Esophagus squamous epithelium (tissue), 5 donors: ENCODE results near the gene C1orf210. TPM values are rescaled to one million over a fixed set of nuclear protein-coding genes. Genes with fewer than 3 reads are reported as not detected.

Source experiments
- DNase-seq: peaks from one replicate; lab custom pipeline; 2025; lab: John Stamatoyannopoulos, UW
- H3K27ac ChIP-seq, 4 donors: fragments of 200-600 bp; sonication (generic); one replicate each; pipeline ENCODE4 v1.5.1; 2016 to 2019; ENCODE audit warnings: mild to moderate bottlenecking in 1 of 4
- H3K27me3 ChIP-seq, 4 donors: fragments of 200-600 bp; sonication (generic); 1 replicate in 3 of 4; 2 replicates in 1 of 4; pipeline versions ENCODE4 v1.5.1 to v1.6.0; 2017 to 2021; ENCODE audit warnings: antibody characterized with exemption in 1 of 4
- H3K36me3 ChIP-seq, 3 donors: fragments of 200-600 bp; sonication (generic); one replicate each; pipeline ENCODE4 v1.5.1; 2016 to 2019
- H3K4me1 ChIP-seq, 3 donors: fragments of 200-600 bp; sonication (generic); one replicate each; pipeline ENCODE4 v1.5.1; 2017 to 2019
- H3K4me3 ChIP-seq, 4 donors: fragments of 200-600 bp; sonication (generic); 1 replicate in 3 of 4; 2 replicates in 1 of 4; pipeline ENCODE4 v1.5.1; 2016 to 2019; ENCODE audit warnings: mild to moderate bottlenecking in 2 of 4, moderate library complexity in 1 of 4
- H3K9me3 ChIP-seq, 3 donors: fragments of 200-600 bp; sonication (generic); one replicate each; pipeline ENCODE4 v1.5.1; 2016 to 2019
- CTCF ChIP-seq, 6 experiments: fragments of 450-650 bp in 4 of 6; fragments of 200-600 bp in 2 of 6; sonication (generic) in 2 of 6; IDR thresholded peaks; one replicate each; pipeline ENCODE4 v1.5.1; 2016 to 2019; ENCODE audit warnings: antibody characterized with exemption in 6 of 6, mild to moderate bottlenecking in 4 of 6, moderate library complexity in 4 of 6
- POLR2A ChIP-seq, 4 donors: fragments of 450-650 bp; IDR thresholded peaks; one replicate each; pipeline ENCODE4 v1.6.1; 2017; ENCODE audit warnings: antibody characterized with exemption in 4 of 4, mild to moderate bottlenecking in 4 of 4, moderate library complexity in 3 of 4
- WGBS, 2 donors: methylation state at CpG; one replicate each; pipeline ENCODE4 v1.1.5; 2018; 5-methylcytosine and 5-hydroxymethylcytosine counted together
- intact Hi-C: fragments of 100-400 bp; cut with DNase I; formaldehyde crosslinking; loops from one replicate; pipeline ENCODE4 v1.15.0; 2022
- total RNA-seq, 4 donors: library from RNA; depleted of rRNA; stranded (reverse); fragments of >200 nt; gene quantifications; one replicate each; pipeline ENCODE4 v1.1.0, GENCODE V29; 2016
- donor health status: DM: yes; HTN: yes; CAD: no.

C1orf210 gene
- total RNA-seq, 4 donors from 2014 or later: 7.9 to 16.2 (median 11.4) TPM

GRCh38 chr1:43284546-43285110 lies 753 bp downstream of the C1orf210 start:
- WGBS, 2 donors: 62 to 64% methylated on average over 9 to 11 of the region's 12 CpGs
- peak overlapping the region; percentile 11 to 82 (median 72) for H3K27ac ChIP-seq
- H3K4me1 ChIP-seq: peaks cover 0 to 21% (median 3%) of the 10 kb centered on the region in 3 donors
- H3K4me3 ChIP-seq: peak overlapping the region; percentile 28 to 63 (median 49)
- no peak for TF ChIP-seq CTCF (IDR thresholded peaks at IDR 0.05)
- TF ChIP-seq POLR2A (IDR thresholded peaks at IDR 0.05): no peak
- no peaks in the 10 kb centered on the region for H3K9me3 ChIP-seq
- H3K36me3 ChIP-seq: peaks cover 0 to 13% (median 0%) of the 10 kb centered on the region in 3 donors
- no peaks in the 10 kb centered on the region for H3K27me3 ChIP-seq
- no peak for DNase-seq
- intact Hi-C loops: no loop called here

DNA sequence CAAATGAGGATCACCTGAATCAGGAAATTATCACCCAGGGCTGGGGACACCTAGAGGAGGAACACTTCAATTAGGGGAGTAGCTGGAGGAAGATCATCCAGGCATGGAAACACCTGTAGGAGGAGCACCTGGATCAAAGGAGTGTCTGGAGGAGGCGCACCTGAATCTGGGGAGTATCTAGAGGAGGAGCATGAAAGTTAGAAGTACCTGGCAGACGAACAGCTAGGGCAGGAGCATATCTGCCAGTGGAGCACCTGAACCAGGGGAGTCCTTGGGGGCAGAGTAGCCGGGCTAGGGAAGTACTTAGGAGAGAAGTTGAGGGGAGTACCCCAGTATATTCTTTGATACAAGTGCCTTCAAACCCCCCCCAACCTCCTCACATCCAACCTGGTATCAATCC lies 1.3 kb downstream of the C1orf210 start:
- no peaks in the 10 kb centered on the region for H3K9me3 ChIP-seq
- DNase-seq: no peak
- TF ChIP-seq POLR2A (IDR thresholded peaks at IDR 0.05) (no peak), CTCF (IDR thresholded peaks at IDR 0.05) (peak in 1 of 6 experiments; percentile 27)
- H3K27me3 ChIP-seq: no peaks in the 10 kb centered on the region
- H3K4me3 ChIP-seq: no peak overlapping the region
- peaks cover 0 to 19% (median 0%) of the 10 kb centered on the region in 3 donors for H3K36me3 ChIP-seq
- WGBS, 2 donors: 70 to 88% methylated on average over 3 of the region's 3 CpGs
- H3K4me1 ChIP-seq: peaks cover 0 to 21% (median 3%) of the 10 kb centered on the region in 3 donors
- peak overlapping the region in 1 of 4 donors; percentile 71 for H3K27ac ChIP-seq
- intact Hi-C loops: no loop called here

DNA sequence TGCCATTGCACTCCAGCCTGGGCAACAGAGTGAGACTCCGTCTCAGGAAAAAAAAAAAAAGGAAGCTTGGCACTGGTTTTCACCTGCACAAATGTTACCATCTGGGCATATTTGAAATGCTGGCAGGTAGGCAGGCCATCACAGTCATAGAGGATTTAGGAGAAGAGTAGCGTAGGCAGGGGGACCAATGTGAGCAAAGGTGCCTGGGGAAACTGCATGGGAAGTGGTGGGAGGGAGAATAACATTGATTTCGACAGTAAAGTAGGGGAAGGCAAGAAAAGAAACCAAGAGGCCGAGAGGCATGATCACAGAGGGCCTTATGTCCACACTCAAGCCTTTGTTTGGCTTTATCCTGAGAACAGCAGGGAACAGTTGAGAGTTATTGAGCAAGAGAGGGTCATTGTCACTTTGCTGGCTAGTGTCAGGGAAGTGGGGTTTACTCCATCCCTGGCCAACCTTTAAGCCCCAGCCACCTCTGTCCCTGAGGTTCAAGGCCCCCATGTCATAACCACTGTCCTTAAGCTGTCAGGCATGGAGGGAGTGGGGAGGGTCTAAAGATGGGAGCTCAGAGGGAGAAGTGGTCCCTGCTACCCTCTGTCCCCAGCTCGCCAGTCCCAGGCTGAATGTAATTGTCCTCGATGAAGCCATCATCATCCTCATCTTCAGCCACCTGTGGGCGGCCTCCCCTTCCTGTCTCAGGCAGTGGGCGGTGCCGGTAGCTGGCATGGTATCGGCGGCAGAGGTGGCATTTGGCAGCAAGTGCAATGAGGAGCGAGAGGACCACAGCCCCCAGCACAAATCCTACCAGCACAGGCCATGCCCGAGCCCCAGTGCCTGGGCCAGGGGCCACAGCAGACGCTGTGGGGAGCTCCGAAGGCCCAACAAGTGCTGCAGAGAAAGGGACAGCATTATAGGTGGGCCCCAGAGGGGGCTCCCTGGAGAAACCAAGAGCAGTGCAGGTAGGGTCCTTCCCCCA lies 2.9 kb downstream of the C1orf210 start:
- Histone ChIP-seq H3K9me3 (no peaks in the 10 kb centered on the region), H3K36me3 (peaks cover 0 to 19% (median 0%) of the 10 kb centered on the region in 3 donors), H3K4me1 (peaks cover 0 to 21% (median 3%) of the 10 kb centered on the region in 3 donors), H3K4me3 (no peak overlapping the region), H3K27ac (no peak overlapping the region), H3K27me3 (no peaks in the 10 kb centered on the region)
- no peak for TF ChIP-seq POLR2A (IDR thresholded peaks at IDR 0.05)
- no peak for TF ChIP-seq CTCF (IDR thresholded peaks at IDR 0.05)
- intact Hi-C loops: no loop called here
- 84 to 88% methylated on average over 4 of the region's 15 CpGs for WGBS, 2 donors
- DNase-seq: no peak

DNA sequence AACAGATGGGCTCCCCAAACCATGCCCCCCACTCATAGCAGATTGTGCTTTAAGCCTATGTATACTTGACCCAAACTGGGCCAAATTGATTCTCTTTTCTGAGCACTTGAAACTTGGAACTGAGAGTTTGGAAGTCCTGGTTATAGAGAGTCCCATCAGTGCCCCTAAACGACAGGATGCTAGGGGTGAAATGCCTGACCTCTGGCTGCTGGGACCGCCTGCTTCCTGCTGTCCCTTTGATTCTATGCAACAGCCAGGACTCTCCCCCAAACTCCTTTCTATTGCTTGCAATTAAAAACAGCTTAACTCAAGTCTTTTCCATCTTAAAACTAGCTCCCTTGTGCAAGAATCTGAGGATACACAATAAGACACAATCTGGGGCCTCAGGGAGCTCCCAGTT lies 4.7 kb downstream of the C1orf210 start:
- Histone ChIP-seq H3K27me3 (no peaks in the 10 kb centered on the region), H3K36me3 (peaks cover 0 to 19% (median 0%) of the 10 kb centered on the region in 3 donors), H3K4me1 (peaks cover 0 to 18% (median under 1%) of the 10 kb centered on the region in 3 donors), H3K4me3 (no peak overlapping the region), H3K9me3 (no peaks in the 10 kb centered on the region), H3K27ac (no peak overlapping the region)
- DNase-seq: no peak
- intact Hi-C loops: no loop called here
- TF ChIP-seq CTCF (IDR thresholded peaks at IDR 0.05) (no peak), POLR2A (IDR thresholded peaks at IDR 0.05) (no peak)
- WGBS, 2 donors: 42 to 65% methylated on average over 2 of the region's 2 CpGs

GRCh38 chr1:43279666-43280065 lies 5.7 kb downstream of the C1orf210 start:
- Histone ChIP-seq H3K27me3 (no peaks in the 10 kb centered on the region), H3K9me3 (no peaks in the 10 kb centered on the region), H3K4me3 (no peak overlapping the region), H3K4me1 (peaks cover 0 to 10% (median 0%) of the 10 kb centered on the region in 3 donors), H3K36me3 (peaks cover 0 to 19% (median 0%) of the 10 kb centered on the region in 3 donors), H3K27ac (no peak overlapping the region)
- DNase-seq: no peak
- no peak for TF ChIP-seq CTCF (IDR thresholded peaks at IDR 0.05)
- no peak for TF ChIP-seq POLR2A (IDR thresholded peaks at IDR 0.05)
- 91 to 94% methylated on average over 5 to 6 of the region's 6 CpGs for WGBS, 2 donors
- intact Hi-C loops: no loop called here
